Fibroblast of lung (primary cell): ENCODE results near the gene OTOGL. TPM values are rescaled to one million over a fixed set of nuclear protein-coding genes. Genes with fewer than 3 reads are reported as not detected.

Source experiments
- DNase-seq, 2 donors: peaks; one replicate each; pipeline versions ENCODE4 v3.0.0 to v3.0.0-alpha.2; 2010; ENCODE audit warnings: low read depth in 2 of 2
- H2AFZ ChIP-seq: 2 replicates; pipeline ENCODE4 v1.5.1; 2012; ENCODE audit warnings: low read length, control low read depth, inconsistent platforms
- H3K27ac ChIP-seq: 2 replicates; pipeline ENCODE4 v1.5.1; 2011; ENCODE audit warnings: low read length, control low read depth; ENCODE audit not compliant: insufficient read depth
- H3K27me3 ChIP-seq: 2 replicates; pipeline ENCODE4 v1.5.1; 2011; ENCODE audit warnings: mild to moderate bottlenecking, low read length; ENCODE audit not compliant: control insufficient read depth, insufficient read depth
- H3K36me3 ChIP-seq: 2 replicates; pipeline ENCODE4 v1.5.1; 2011; ENCODE audit warnings: low read length; ENCODE audit not compliant: control insufficient read depth, insufficient read depth
- H3K4me1 ChIP-seq: 2 replicates; pipeline ENCODE4 v1.5.1; 2011; ENCODE audit warnings: low read length; ENCODE audit not compliant: control insufficient read depth, insufficient read depth; ENCODE audit errors: extremely low read depth
- H3K4me2 ChIP-seq: 2 replicates; pipeline ENCODE4 v1.5.1; 2011; ENCODE audit warnings: low read length, control low read depth; ENCODE audit not compliant: insufficient read depth; ENCODE audit errors: extremely low read depth
- H3K4me3 ChIP-seq, 4 experiments: fragments of 200-600 bp in 1 of 4; sonication (generic) in 1 of 4; replicated peaks in 1 of 4; 2 replicates each; pipeline ENCODE4 v1.5.1; 2011 to 2016; ENCODE audit warnings: low read length in 4 of 4, low read depth in 3 of 4, mild to moderate bottlenecking in 3 of 4, control low read depth in 2 of 4, inconsistent platforms in 1 of 4, mixed read lengths in 1 of 4; ENCODE audit not compliant: insufficient read depth in 1 of 4; ENCODE audit errors: control extremely low read depth in 1 of 4
- H3K79me2 ChIP-seq: 2 replicates; pipeline ENCODE4 v1.5.1; 2012; ENCODE audit warnings: mild to moderate bottlenecking, low read length, inconsistent platforms; ENCODE audit not compliant: control insufficient read depth, insufficient read depth
- H3K9ac ChIP-seq: 2 replicates; pipeline ENCODE4 v1.5.1; 2011; ENCODE audit warnings: mild to moderate bottlenecking, low read length, control low read depth; ENCODE audit not compliant: insufficient read depth
- H3K9me3 ChIP-seq: 2 replicates; pipeline ENCODE4 v1.5.1; 2012; ENCODE audit warnings: low read depth, low read length; ENCODE audit not compliant: control insufficient read depth, insufficient read depth
- H4K20me1 ChIP-seq: 2 replicates; pipeline ENCODE4 v1.5.1; 2011; ENCODE audit warnings: low read length; ENCODE audit not compliant: control insufficient read depth, insufficient read depth; ENCODE audit errors: extremely low read depth
- CTCF ChIP-seq, 2 donors: IDR thresholded peaks in 1 of 2; conservative IDR thresholded peaks in 1 of 2; 1 replicate in 1 of 2; 2 replicates in 1 of 2; pipeline ENCODE4 v1.5.1; 2011 to 2012; ENCODE audit warnings: low read length in 2 of 2, control low read depth in 1 of 2, inconsistent platforms in 1 of 2, low read depth in 1 of 2, mild to moderate bottlenecking in 1 of 2
- EZH2 ChIP-seq: IDR thresholded peaks from 2 replicates; pipeline ENCODE4 v1.5.1; 2012; ENCODE audit warnings: low read length, control low read depth, mild to moderate bottlenecking; ENCODE audit errors: missing control alignments
- polyA plus RNA-seq, 2 donors: library from polyadenylated mRNA; depleted of rRNA in 1 of 2; stranded (reverse) in 1 of 2; unstranded in 1 of 2; fragments of >200 nt; gene quantifications; 2 replicates each; pipeline ENCODE4 v1.2.1, GENCODE V29; 2011 to 2012; ENCODE audit warnings: missing spikeins in 1 of 2
- total RNA-seq: library from RNA; depleted of rRNA; stranded (reverse); fragments of >200 nt; gene quantifications from 2 replicates; pipeline ENCODE4 v1.2.1, GENCODE V29; 2014

The OTOGL gene
- total and polyA plus RNA-seq, 2 donors (not counting 1 experiment from before 2014, with no cell fraction given): 0.15 to 0.17 TPM

GRCh38 chr12:80317899-80318298, 218.6 kb downstream of the OTOGL start:
- no peak for TF ChIP-seq EZH2
- no peak for TF ChIP-seq CTCF (conservative IDR thresholded peaks at IDR 0.05 in 1 of 2, IDR thresholded peaks at IDR 0.05 in 1 of 2; ENCODE audit: low read depth in 1 of 2, low read length in 2 of 2)
- Histone ChIP-seq H3K9me3 (no peaks in the 10 kb centered on the region), H4K20me1 (no peaks in the 10 kb centered on the region), H3K4me2 (no peak overlapping the region), H3K4me3 (no peak overlapping the region), H3K27me3 (no peaks in the 10 kb centered on the region), H2AFZ (no peak overlapping the region), H3K79me2 (no peaks in the 10 kb centered on the region), H3K4me1 (no peaks in the 10 kb centered on the region), H3K27ac (no peak overlapping the region), H3K9ac (no peak overlapping the region), H3K36me3 (no peaks in the 10 kb centered on the region)
- DNase-seq: no peak

- Histone ChIP-seq H3K27ac (no peak overlapping the region), H3K79me2 (no peaks in the 10 kb centered on the region), H3K36me3 (no peaks in the 10 kb centered on the region), H3K27me3 (no peaks in the 10 kb centered on the region), H2AFZ (no peak overlapping the region), H3K4me2 (no peak overlapping the region), H3K9ac (no peak overlapping the region), H3K9me3 (no peaks in the 10 kb centered on the region), H4K20me1 (no peaks in the 10 kb centered on the region), H3K4me3 (no peak overlapping the region), H3K4me1 (no peaks in the 10 kb centered on the region)
- no peak for DNase-seq
- no peak for TF ChIP-seq CTCF (conservative IDR thresholded peaks at IDR 0.05 in 1 of 2, IDR thresholded peaks at IDR 0.05 in 1 of 2; ENCODE audit: low read depth in 1 of 2, low read length in 2 of 2)
- no peak for TF ChIP-seq EZH2
Observed at GRCh38 chr12:80320121-80320678, 220.9 kb downstream of the OTOGL start.

- Histone ChIP-seq H3K9ac (no peak overlapping the region), H3K4me1 (no peaks in the 10 kb centered on the region), H4K20me1 (no peaks in the 10 kb centered on the region), H3K4me3 (no peak overlapping the region), H3K27ac (no peak overlapping the region), H3K4me2 (no peak overlapping the region), H2AFZ (no peak overlapping the region), H3K9me3 (no peaks in the 10 kb centered on the region), H3K27me3 (no peaks in the 10 kb centered on the region), H3K36me3 (no peaks in the 10 kb centered on the region), H3K79me2 (no peaks in the 10 kb centered on the region)
- peak in 1 of 2 donors; percentile 53 for DNase-seq
- TF ChIP-seq EZH2: no peak
- TF ChIP-seq CTCF (conservative IDR thresholded peaks at IDR 0.05 in 1 of 2, IDR thresholded peaks at IDR 0.05 in 1 of 2; ENCODE audit: low read depth in 1 of 2, low read length in 2 of 2): no peak
Observed at GRCh38 chr12:80321653-80322052, 222.3 kb downstream of the OTOGL start.
